IMR-90 (cell line): ENCODE measurements around the gene ACSS1. TPM values are rescaled to one million over a fixed set of nuclear protein-coding genes. Genes with fewer than 3 reads are reported as not detected.

Experiments used
- ATAC-seq: fragments of 200-7000 bp; cut with Tn5 transposase; 2 replicates; pipeline ENCODE4 v1.9.1; 2020; ENCODE audit warnings: low read depth, mild to moderate bottlenecking, moderate library complexity
- BruUV-seq: library from RNA; stranded (reverse); fragments of 400-500 nt; replicated peaks from 2 replicates; lab custom pipeline; 2021; lab: Mats Ljungman, UMichigan
- CTCF ChIA-PET: fragments of 300-600 bp; formaldehyde crosslinking; extraction: SDS; loops from one replicate; lab custom pipeline; 2021; ENCODE audit warnings: antibody characterized with exemption; lab: Yijun Ruan, JAX
- POLR2A ChIA-PET: fragments of 300-600 bp; sonication (Branson Sonifier 250); formaldehyde crosslinking; loops from one replicate; lab custom pipeline; 2022; ENCODE audit warnings: antibody characterized with exemption; ENCODE audit not compliant: unreplicated experiment; lab: Charles Lee
- DNase-seq: peaks from one replicate; pipeline ENCODE4 v3.0.0; 2013
- H2AFZ ChIP-seq: replicated peaks from 2 replicates; pipeline ENCODE3; 2013; ENCODE audit warnings: low read length, mild to moderate bottlenecking; ENCODE audit not compliant: poor library complexity
- H2AK5ac ChIP-seq: 2 replicates; pipeline ENCODE4 v1.6.1; 2013; ENCODE audit warnings: low read depth, low read length, inconsistent platforms
- H2AK9ac ChIP-seq: replicated peaks from 2 replicates; pipeline ENCODE3; 2013; ENCODE audit warnings: mild to moderate bottlenecking, low read depth, low read length, moderate library complexity; ENCODE audit not compliant: poor library complexity
- H2BK120ac ChIP-seq: 2 replicates; pipeline ENCODE4 v1.6.1; 2013; ENCODE audit warnings: low read depth, low read length, inconsistent platforms
- H2BK15ac ChIP-seq: 3 replicates; pipeline ENCODE4 v1.6.1; 2013; ENCODE audit warnings: low read depth, low read length, inconsistent platforms
- H2BK20ac ChIP-seq: 2 replicates; pipeline ENCODE4 v1.6.1; 2013; ENCODE audit warnings: low read depth, mild to moderate bottlenecking, inconsistent platforms, low read length, moderate library complexity
- H2BK5ac ChIP-seq: 2 replicates; pipeline ENCODE4 v1.6.1; 2013; ENCODE audit warnings: mild to moderate bottlenecking, low read depth, low read length, inconsistent platforms; ENCODE audit not compliant: poor library complexity, severe bottlenecking
- H3K14ac ChIP-seq: replicated peaks from 2 replicates; pipeline ENCODE4 v1.6.1; 2013; ENCODE audit warnings: low read depth, low read length, inconsistent platforms
- H3K18ac ChIP-seq: 2 replicates; pipeline ENCODE4 v1.6.1; 2013; ENCODE audit warnings: low read depth, low read length, control low read depth
- H3K23ac ChIP-seq: 2 replicates; pipeline ENCODE4 v1.6.1; 2013; ENCODE audit warnings: low read depth, low read length, inconsistent platforms
- H3K27ac ChIP-seq: 2 replicates; pipeline ENCODE4 v1.5.1; 2013; ENCODE audit warnings: mild to moderate bottlenecking, control low read depth, low read length; ENCODE audit not compliant: insufficient read depth
- H3K27me3 ChIP-seq: 2 replicates; pipeline ENCODE4 v1.6.1; 2013; ENCODE audit warnings: low read length; ENCODE audit not compliant: control insufficient read depth, insufficient read depth
- H3K36me3 ChIP-seq: 2 replicates; pipeline ENCODE4 v1.6.1; 2013; ENCODE audit warnings: low read length, mixed read lengths; ENCODE audit not compliant: control insufficient read depth, insufficient read depth
- H3K4ac ChIP-seq: 2 replicates; pipeline ENCODE4 v1.6.1; 2013; ENCODE audit warnings: low read depth, low read length, inconsistent platforms
- H3K4me1 ChIP-seq: 2 replicates; pipeline ENCODE4 v1.6.1; 2013; ENCODE audit warnings: low read length, mixed read lengths; ENCODE audit not compliant: control insufficient read depth, insufficient read depth
- H3K4me2 ChIP-seq: 2 replicates; pipeline ENCODE4 v1.6.1; 2013; ENCODE audit warnings: low read depth, mild to moderate bottlenecking, control low read depth, low read length, moderate library complexity
- H3K4me3 ChIP-seq: 2 replicates; pipeline ENCODE4 v1.5.1; 2013; ENCODE audit warnings: low read depth, mild to moderate bottlenecking, control low read depth, low read length, moderate library complexity; ENCODE audit not compliant: insufficient read depth
- H3K56ac ChIP-seq: 2 replicates; pipeline ENCODE4 v1.6.1; 2013; ENCODE audit warnings: low read length, inconsistent platforms; ENCODE audit not compliant: insufficient read depth; ENCODE audit errors: extremely low read depth
- H3K79me1 ChIP-seq, 2 experiments: 2 replicates each; pipeline ENCODE4 v1.6.1; 2013; ENCODE audit warnings: low read length in 2 of 2, inconsistent platforms in 1 of 2, low read depth in 1 of 2
- H3K9ac ChIP-seq: 2 replicates; pipeline ENCODE4 v1.6.1; 2013; ENCODE audit warnings: low read depth, low read length, control low read depth
- H3K9me1 ChIP-seq: 2 replicates; pipeline ENCODE4 v1.6.1; 2013; ENCODE audit warnings: low read length, inconsistent platforms; ENCODE audit not compliant: insufficient read depth
- H3K9me3 ChIP-seq: 2 replicates; pipeline ENCODE4 v1.6.1; 2013; ENCODE audit warnings: low read length; ENCODE audit not compliant: control insufficient read depth, insufficient read depth
- H4K20me1 ChIP-seq: 2 replicates; pipeline ENCODE4 v1.6.1; 2013; ENCODE audit warnings: low read length, inconsistent platforms; ENCODE audit not compliant: insufficient read depth
- H4K5ac ChIP-seq: 2 replicates; pipeline ENCODE4 v1.6.1; 2013; ENCODE audit warnings: mild to moderate bottlenecking, low read depth, low read length, control low read depth
- H4K8ac ChIP-seq, 2 experiments: 2 replicates each; pipeline ENCODE4 v1.6.1; 2013; ENCODE audit warnings: low read depth in 2 of 2, low read length in 2 of 2, control low read depth in 1 of 2, inconsistent platforms in 1 of 2
- H4K91ac ChIP-seq: 2 replicates; pipeline ENCODE4 v1.6.1; 2013; ENCODE audit warnings: low read depth, low read length, inconsistent platforms; ENCODE audit not compliant: insufficient read depth
- ELK1 ChIP-seq: fragments of 150-350 bp; IDR thresholded peaks from 2 replicates; pipeline ENCODE4 v1.6.1; 2016; ENCODE audit warnings: low read depth, mild to moderate bottlenecking, low read length, moderate library complexity, borderline replicate concordance
- MAFK ChIP-seq: IDR thresholded peaks from 2 replicates; pipeline ENCODE4 v1.6.1; 2012; ENCODE audit warnings: low read depth, low read length, improper control_type of control experiment
- MXI1 ChIP-seq: IDR thresholded peaks from 2 replicates; pipeline ENCODE4 v1.6.1; 2012; ENCODE audit warnings: low read depth, mild to moderate bottlenecking, low read length, moderate library complexity, borderline replicate concordance
- NFE2L2 ChIP-seq: fragments of 150-350 bp; IDR thresholded peaks from 2 replicates; pipeline ENCODE4 v1.6.1; 2016; ENCODE audit warnings: low read depth, mild to moderate bottlenecking, low read length
- POLR2A ChIP-seq: IDR thresholded peaks from 2 replicates; pipeline ENCODE4 v1.6.1; 2012; ENCODE audit warnings: mild to moderate bottlenecking, low read depth, low read length
- RCOR1 ChIP-seq: IDR thresholded peaks from 2 replicates; pipeline ENCODE4 v1.6.1; 2012; ENCODE audit warnings: mild to moderate bottlenecking, low read length, improper control_type of control experiment; ENCODE audit not compliant: insufficient replicate concordance
- SMC3 ChIP-seq: fragments of 150-350 bp; IDR thresholded peaks from 2 replicates; pipeline ENCODE4 v1.6.1; 2016; ENCODE audit warnings: low read depth, mild to moderate bottlenecking, antibody characterized with exemption, low read length, moderate library complexity
- USF2 ChIP-seq: fragments of 150-350 bp; IDR thresholded peaks from 2 replicates; pipeline ENCODE4 v1.6.1; 2017; ENCODE audit warnings: mild to moderate bottlenecking, antibody characterized with exemption, low read length, low read depth
- WGBS, 2 experiments: methylation state at CpG; one replicate each; pipeline versions ENCODE4 v1.1.5 to v1.1.7; 2013; ENCODE audit warnings: missing lambda C conversion rate in 2 of 2; ENCODE audit not compliant: insufficient read length in 1 of 2; ENCODE audit errors: extremely low coverage in 2 of 2; 5-methylcytosine and 5-hydroxymethylcytosine counted together
- dilution Hi-C: fragments of 300-500 bp; cut with HindIII; formaldehyde crosslinking; loops from one replicate; pipeline ENCODE4 v1.14.3; 2018; ENCODE audit warnings: low sequenced_read_pairs; ENCODE audit not compliant: unreplicated experiment
- in situ Hi-C: fragments of 300-500 bp; cut with MboI; formaldehyde crosslinking; loops from 3 replicates; pipeline ENCODE4 v1.14.3; 2019; ENCODE audit warnings: low sequenced_read_pairs, inconsistent platforms, mixed read lengths
- intact Hi-C: fragments of 100-400 bp; cut with micrococcal nuclease; formaldehyde crosslinking; loops from 2 replicates; pipeline ENCODE4 v1.10.0; 2022
- polyA plus RNA-seq, 3 experiments: library from polyadenylated mRNA; depleted of rRNA; stranded (reverse); fragments of >200 nt; gene quantifications; 2 replicates each; pipeline ENCODE4 v1.2.3, GENCODE V29; 2012; ENCODE audit warnings: low replicate concordance in 1 of 3
- total RNA-seq: library from RNA; depleted of rRNA; stranded (reverse); fragments of >200 nt; gene quantifications from 2 replicates; pipeline ENCODE4 v1.2.3, GENCODE V29; 2012

Gene ACSS1
- total and polyA plus RNA-seq, 2 of the 4 experiments (the other 2 are of a cell fraction): 0.72 to 1.2 TPM

GRCh38 chr20:25076201-25076600 is 18.3 kb upstream of the ACSS1 start:
- DNase-seq (no peak), ATAC-seq (no peak)
- no peak overlapping the region for H3K18ac ChIP-seq
- no peak overlapping the region for H2AK5ac ChIP-seq
- H3K9me3 ChIP-seq: no peaks in the 10 kb centered on the region
- H3K14ac ChIP-seq: no peak overlapping the region
- no peak overlapping the region for H3K9ac ChIP-seq
- POLR2A ChIA-PET: no interaction called here
- no peak overlapping the region for H3K4me3 ChIP-seq
- no peak overlapping the region for H3K56ac ChIP-seq
- no peak overlapping the region for H2AFZ ChIP-seq
- no peak overlapping the region for H4K91ac ChIP-seq
- H3K4ac ChIP-seq: no peak overlapping the region
- dilution Hi-C loops (no loop called here), intact Hi-C loops (no loop called here), in situ Hi-C loops (loop anchor here (10.0 kb wide), 1 partner anchor 99 kb away; no protein-coding TSS in a partner anchor)
- H3K9me1 ChIP-seq: no peaks in the 10 kb centered on the region
- no peaks in the 10 kb centered on the region for H3K4me1 ChIP-seq
- H3K23ac ChIP-seq: no peak overlapping the region
- H2BK5ac ChIP-seq: no peak overlapping the region
- no peak overlapping the region for H2AK9ac ChIP-seq
- TF ChIP-seq SMC3 (no peak), USF2 (no peak), NFE2L2 (no peak), MAFK (no peak), MXI1 (no peak), POLR2A (no peak), ELK1 (no peak), RCOR1 (no peak)
- no peak overlapping the region for H2BK120ac ChIP-seq
- no peak overlapping the region for H3K4me2 ChIP-seq
- CTCF ChIA-PET: no interaction called here
- no TSS peak for BruUV-seq
- no peak overlapping the region for H4K5ac ChIP-seq
- no peak overlapping the region for H4K8ac ChIP-seq
- H3K27ac ChIP-seq: no peak overlapping the region
- peaks cover 73% of the 10 kb centered on the region for H3K27me3 ChIP-seq
- H3K79me1 ChIP-seq: no peaks in the 10 kb centered on the region
- no peaks in the 10 kb centered on the region for H4K20me1 ChIP-seq
- H2BK20ac ChIP-seq: no peak overlapping the region
- no peaks in the 10 kb centered on the region for H3K36me3 ChIP-seq
- WGBS, 2 experiments: no CpG with 5 or more reads among the region's 2 CpGs
- no peak overlapping the region for H2BK15ac ChIP-seq
